Measurements from ENCODE around the gene LYPD5.
"Not testable (repeated sequence)": the region's sequence is repeated elsewhere in the genome, so short reads cannot be mapped to it uniquely, and the experiment has no call there.

Gene LYPD5

DNA sequence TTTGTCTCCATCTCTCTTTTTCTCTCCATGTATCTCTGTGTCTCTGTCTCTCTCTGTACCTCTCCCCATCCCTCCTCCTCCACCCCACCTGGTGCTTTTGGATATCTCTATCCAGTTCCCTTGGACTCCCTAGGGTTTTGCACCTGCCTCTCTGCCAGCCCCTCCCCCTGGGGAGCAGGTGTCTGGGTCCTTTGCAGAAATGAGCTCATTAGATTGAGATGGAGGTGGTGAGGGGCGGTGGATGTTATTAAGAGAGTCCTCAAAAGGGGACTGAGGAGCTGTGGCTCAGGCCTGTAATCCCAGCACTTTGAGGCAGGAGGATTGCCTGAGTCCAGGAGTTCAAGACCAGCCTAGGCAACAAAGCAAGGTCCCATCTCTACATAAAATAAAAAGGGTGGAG is 23.6 kb downstream of the LYPD5 start:
- no peak for DNase-seq (ENCODE audit: low read depth)

DNA sequence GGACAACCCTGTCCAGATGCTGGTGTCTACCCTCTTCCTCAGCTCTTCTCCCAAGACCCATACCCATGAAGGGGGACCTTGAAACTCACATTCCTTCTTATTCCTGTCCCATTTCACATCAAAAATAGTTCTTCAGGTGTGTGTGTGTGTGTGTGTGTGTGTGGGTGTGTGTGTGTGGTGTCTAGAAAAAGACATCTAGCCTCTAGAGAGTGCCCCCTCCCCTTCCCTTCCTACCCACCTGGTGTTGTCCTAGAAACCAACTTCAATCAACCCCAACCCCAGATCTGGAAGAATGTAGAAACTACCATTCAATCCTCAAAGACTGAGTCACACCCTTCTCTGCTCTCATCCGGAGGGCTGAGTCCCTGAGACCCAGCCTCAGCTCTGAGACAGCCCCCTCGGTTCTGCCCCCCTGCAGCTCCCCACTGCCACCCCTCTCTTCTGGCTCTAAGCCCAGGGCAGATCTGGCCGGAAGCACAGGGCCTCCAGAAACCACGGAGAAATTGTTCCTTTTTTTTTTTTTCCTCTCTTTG is 25.0 kb downstream of the LYPD5 start:
- no peak for DNase-seq (ENCODE audit: low read depth)

- DNase-seq (ENCODE audit: low read depth): no peak
Measured at GRCh38 chr19:43776286-43776685, 26.0 kb downstream of the LYPD5 start.

GRCh38 chr19:43775299-43775890 is 26.9 kb downstream of the LYPD5 start:
- no peak for DNase-seq (ENCODE audit: low read depth)

- DNase-seq (ENCODE audit: low read depth): not testable (repeated sequence)
Measured at GRCh38 chr19:43774940-43775258, 27.3 kb downstream of the LYPD5 start.

GRCh38 chr19:43774103-43774939 is 27.9 kb downstream of the LYPD5 start:
- no peak for DNase-seq (ENCODE audit: low read depth)

GRCh38 chr19:43773725-43774102 is 28.5 kb downstream of the LYPD5 start:
- no peak for DNase-seq (ENCODE audit: low read depth)

DNA sequence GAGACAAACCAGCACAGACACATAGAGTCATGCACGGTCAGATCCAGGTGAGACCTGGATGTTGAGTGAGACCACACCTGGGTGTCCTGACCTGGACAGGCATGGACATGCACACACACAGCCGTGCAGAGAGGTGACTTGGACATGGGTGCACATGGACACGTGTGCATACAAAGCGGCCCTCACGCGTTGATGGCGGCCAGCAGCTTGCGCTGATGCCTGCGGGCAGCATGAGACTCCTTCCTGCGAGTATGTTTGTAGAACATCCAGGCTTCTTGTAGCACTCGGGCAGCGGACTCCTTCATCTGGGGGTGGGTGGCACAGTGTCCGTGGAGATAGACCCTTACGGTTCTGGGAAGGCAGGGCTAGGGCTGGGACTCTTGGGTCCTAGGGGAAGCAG is 33.0 kb downstream of the LYPD5 start:
- no peak for DNase-seq (ENCODE audit: low read depth)

GRCh38 chr19:43768273-43769050 is 33.8 kb downstream of the LYPD5 start:
- DNase-seq (ENCODE audit: low read depth): no peak

DNA sequence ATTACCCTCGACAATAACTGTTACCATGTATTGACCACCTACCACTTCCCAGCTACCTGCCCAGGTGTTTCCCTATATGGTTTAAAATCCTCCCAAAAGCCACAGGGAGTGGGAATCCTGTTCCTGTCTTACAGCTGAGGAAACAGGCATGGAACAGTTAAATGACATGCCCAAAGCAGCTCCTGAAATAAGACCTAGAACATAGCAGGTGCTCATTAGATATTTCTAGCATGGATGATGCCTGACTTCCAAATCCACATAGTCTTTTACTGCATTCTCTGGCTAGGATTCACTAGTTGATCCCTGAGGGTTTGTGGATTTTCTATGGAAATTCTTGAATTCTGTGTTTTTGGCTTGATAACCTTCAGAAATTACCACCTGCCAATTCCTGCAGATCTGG is 34.4 kb downstream of the LYPD5 start:
- DNase-seq (ENCODE audit: low read depth): no peak

DNA sequence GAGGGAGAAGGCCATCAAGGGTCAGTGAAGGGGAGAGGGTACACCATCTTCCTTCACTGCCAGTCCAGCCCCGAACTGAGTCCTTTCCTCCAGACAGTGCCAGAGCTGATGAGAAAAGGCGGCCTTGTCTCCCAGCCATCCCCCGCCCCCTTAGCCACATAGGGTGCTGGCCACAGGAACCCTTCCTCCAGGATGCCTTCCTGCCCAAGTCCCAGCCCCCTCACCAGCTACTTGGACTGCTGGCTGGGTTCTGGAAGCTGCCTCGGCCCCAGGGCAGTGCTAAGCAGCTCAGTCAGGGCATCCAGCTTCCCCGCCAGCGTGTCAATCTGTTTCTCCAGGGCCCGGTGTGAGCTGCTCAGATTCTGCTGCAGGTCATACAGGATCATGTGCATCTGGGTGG is 34.9 kb downstream of the LYPD5 start:
- DNase-seq (ENCODE audit: low read depth): no peak

GRCh38 chr19:43766755-43767043 is 35.5 kb downstream of the LYPD5 start:
- no peak for DNase-seq (ENCODE audit: low read depth)

GRCh38 chr19:43765109-43765876 is 37.0 kb downstream of the LYPD5 start:
- DNase-seq (ENCODE audit: low read depth): peak; percentile 42

GRCh38 chr19:43764684-43765083 is 37.6 kb downstream of the LYPD5 start:
- DNase-seq (ENCODE audit: low read depth): not testable (repeated sequence)

- no peak for DNase-seq (ENCODE audit: low read depth)
Measured at GRCh38 chr19:43763473-43763939, 38.7 kb downstream of the LYPD5 start.

DNA sequence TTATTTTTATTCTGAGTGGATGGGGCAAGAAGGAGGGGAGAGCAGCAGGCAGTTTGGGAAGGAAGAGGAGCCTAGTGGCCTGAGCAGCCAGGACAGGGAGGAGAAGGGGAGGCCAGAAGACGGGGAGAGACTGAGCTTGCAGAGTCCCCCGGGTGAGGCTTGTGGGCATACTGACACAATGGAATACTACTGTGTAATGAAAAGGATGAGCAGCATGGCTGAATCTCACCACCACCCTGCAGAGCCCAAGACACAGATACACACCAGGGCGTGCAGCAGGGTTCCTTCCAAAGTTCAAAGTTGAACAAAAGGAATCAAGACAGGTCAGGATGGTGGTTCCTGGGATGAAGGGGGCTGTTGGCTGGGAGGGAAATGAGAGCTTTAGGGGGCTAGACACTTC is 39.4 kb downstream of the LYPD5 start:
- no peak for DNase-seq (ENCODE audit: low read depth)

- no peak for DNase-seq (ENCODE audit: low read depth)
Measured at GRCh38 chr19:43760941-43761340, 41.3 kb downstream of the LYPD5 start.

- no peak for DNase-seq (ENCODE audit: low read depth)
Measured at GRCh38 chr19:43759515-43759914, 42.7 kb downstream of the LYPD5 start.

DNA sequence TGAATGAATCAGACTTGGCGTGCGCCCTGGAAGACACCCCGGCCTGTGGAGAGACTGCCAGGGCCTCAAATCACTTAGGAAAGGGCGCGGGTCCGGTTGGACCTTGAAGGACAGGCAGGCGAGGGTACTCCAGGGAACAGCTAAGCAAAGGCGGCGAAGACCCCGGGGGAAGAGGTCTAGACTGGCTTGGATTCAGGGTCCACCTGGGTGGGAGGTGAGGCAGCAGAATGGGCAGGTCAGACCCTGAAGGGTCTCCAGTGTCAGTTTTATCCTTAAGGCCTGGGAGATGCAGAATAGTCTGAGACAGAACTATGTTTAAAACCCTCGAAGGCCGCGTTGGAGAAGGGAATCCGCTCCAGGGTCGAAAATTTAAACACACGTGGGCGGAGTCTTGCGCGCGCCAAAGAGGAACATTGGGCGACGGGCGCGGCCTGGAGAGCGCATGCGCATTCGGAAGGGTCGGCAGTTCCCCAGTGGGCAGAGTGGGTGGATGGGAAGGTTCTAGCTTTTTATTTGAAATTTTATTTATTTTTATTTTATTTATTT is 46.9 kb downstream of the LYPD5 start:
- DNase-seq (ENCODE audit: low read depth): peak; percentile 60

GRCh38 chr19:43754503-43755255 is 47.6 kb downstream of the LYPD5 start, which contains the start of gene SMG9:
Gene SMG9 (minus strand): TSS chr19:43754962. CDS start chr19:43750741, 4,221 bp downstream.
- peak; percentile 98 for DNase-seq (ENCODE audit: low read depth)

DNA sequence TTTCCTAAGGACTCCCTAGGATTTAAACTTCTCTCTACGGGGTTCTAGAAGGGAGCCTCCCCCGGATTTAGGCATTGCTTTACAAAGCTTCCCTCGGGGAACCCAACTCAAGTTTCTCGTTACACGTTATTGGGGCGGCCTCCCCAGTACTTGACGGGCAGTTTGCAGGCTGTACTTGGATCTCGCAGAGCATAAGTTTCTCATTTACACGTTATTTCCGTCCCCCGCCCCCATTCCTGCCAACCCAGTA is 48.1 kb downstream of the LYPD5 start:
- DNase-seq (ENCODE audit: low read depth): no peak
